Ishikawa (cell line): Measurements from ENCODE around the gene C2CD3.

Experiments used
- CEBPB ChIP-seq: IDR thresholded peaks from 2 replicates; pipeline ENCODE4 v1.6.1; 2012
- CREB1 ChIP-seq: IDR thresholded peaks from 2 replicates; pipeline ENCODE4 v1.6.1; 2012; ENCODE audit warnings: low read depth
- EGR1 ChIP-seq: IDR thresholded peaks from 2 replicates; pipeline ENCODE4 v1.6.1; 2012
- EP300 ChIP-seq: IDR thresholded peaks from 2 replicates; pipeline ENCODE4 v1.6.1; 2012; ENCODE audit warnings: borderline replicate concordance
- FOXM1 ChIP-seq: IDR thresholded peaks from 2 replicates; pipeline ENCODE4 v1.6.1; 2012; ENCODE audit warnings: low read depth, borderline replicate concordance
- RAD21 ChIP-seq: IDR thresholded peaks from 2 replicates; pipeline ENCODE4 v1.6.1; 2012; ENCODE audit warnings: low read depth
- REST ChIP-seq: IDR thresholded peaks from 2 replicates; pipeline ENCODE4 v1.6.1; 2012; ENCODE audit warnings: low read depth, mild to moderate bottlenecking
- TAF1 ChIP-seq: IDR thresholded peaks from 2 replicates; pipeline ENCODE4 v1.6.1; 2012; ENCODE audit warnings: low read depth, mild to moderate bottlenecking
- TCF12 ChIP-seq: IDR thresholded peaks from 2 replicates; pipeline ENCODE4 v1.6.1; 2012; ENCODE audit warnings: low read depth
- TEAD4 ChIP-seq: IDR thresholded peaks from 2 replicates; pipeline ENCODE4 v1.6.1; 2012
- YY1 ChIP-seq: IDR thresholded peaks from 2 replicates; pipeline ENCODE4 v1.6.1; 2012; ENCODE audit warnings: low read depth
- ZBTB7A ChIP-seq: IDR thresholded peaks from 2 replicates; pipeline ENCODE4 v1.6.1; 2012; ENCODE audit warnings: low read depth
- TF ChIP-seq, protein P1 (sequence below): IDR thresholded peaks from 2 replicates; pipeline ENCODE4 v1.6.1; 2012
- TF ChIP-seq, protein P2 (sequence below): IDR thresholded peaks from 2 replicates; pipeline ENCODE4 v1.6.1; 2012

Gene C2CD3

GRCh38 chr11:74112877-74113276 is 57.9 kb downstream of the C2CD3 start:
- no peak for TF ChIP-seq TCF12
- TF ChIP-seq TAF1: no peak
- TF ChIP-seq, protein P1, sequence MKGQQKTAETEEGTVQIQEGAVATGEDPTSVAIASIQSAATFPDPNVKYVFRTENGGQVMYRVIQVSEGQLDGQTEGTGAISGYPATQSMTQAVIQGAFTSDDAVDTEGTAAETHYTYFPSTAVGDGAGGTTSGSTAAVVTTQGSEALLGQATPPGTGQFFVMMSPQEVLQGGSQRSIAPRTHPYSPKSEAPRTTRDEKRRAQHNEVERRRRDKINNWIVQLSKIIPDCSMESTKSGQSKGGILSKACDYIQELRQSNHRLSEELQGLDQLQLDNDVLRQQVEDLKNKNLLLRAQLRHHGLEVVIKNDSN: no peak
- TF ChIP-seq FOXM1: no peak
- TF ChIP-seq EGR1: no peak
- TF ChIP-seq, protein P2, sequence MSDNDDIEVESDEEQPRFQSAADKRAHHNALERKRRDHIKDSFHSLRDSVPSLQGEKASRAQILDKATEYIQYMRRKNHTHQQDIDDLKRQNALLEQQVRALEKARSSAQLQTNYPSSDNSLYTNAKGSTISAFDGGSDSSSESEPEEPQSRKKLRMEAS: no peak
- no peak for TF ChIP-seq RAD21
- TF ChIP-seq REST: no peak
- no peak for TF ChIP-seq CREB1

DNA sequence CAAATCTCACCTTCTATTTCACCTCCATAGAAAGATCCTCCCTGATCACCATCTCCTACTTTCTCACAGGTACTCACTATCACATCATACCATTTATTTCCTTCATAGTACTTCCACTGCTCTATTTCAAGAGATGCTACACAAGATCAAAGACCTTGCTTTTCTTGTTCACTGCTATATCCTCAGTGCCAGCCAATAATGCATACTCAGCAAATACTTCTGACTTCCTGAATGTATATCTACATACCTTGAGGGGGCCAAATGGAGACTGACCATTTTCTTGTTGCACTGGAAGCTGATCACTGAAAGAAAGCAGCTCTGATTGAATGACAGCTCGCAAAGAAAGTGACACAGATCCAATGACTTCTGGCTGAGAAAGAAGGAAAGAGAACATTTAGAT is 64.7 kb downstream of the C2CD3 start:
- TF ChIP-seq REST (no peak), CREB1 (no peak), ZBTB7A (no peak), EP300 (no peak)

GRCh38 chr11:74102321-74102720 is 68.5 kb downstream of the C2CD3 start:
- TF ChIP-seq REST (no peak), FOXM1 (no peak), TAF1 (no peak), TCF12 (no peak), TEAD4 (no peak), CREB1 (no peak), YY1 (no peak), EP300 (no peak), RAD21 (no peak), CEBPB (no peak), EGR1 (no peak)
- TF ChIP-seq, protein P2: no peak

DNA sequence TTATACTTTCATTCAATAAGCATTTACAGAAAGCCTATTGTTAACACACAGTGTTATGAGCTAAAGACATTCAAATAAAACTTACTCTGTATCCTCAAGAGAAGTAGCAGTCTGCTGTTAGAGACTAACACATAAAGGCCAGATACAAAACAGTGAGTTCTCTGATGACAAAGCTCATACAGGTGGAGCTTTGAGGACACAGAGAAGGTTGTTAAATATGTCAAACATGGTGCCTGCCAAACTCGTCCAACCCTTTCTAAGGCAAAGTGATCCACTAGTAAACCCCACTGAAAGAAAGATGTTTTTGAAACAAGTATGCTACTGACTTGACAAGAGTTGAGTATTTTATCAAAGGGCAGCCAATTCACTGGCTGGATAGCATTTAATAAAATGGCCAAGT is 70.1 kb downstream of the C2CD3 start:
- TF ChIP-seq RAD21 (no peak), TAF1 (no peak), CEBPB (no peak), FOXM1 (no peak), CREB1 (no peak), REST (no peak), TCF12 (no peak)
- TF ChIP-seq, protein P2: no peak
- TF ChIP-seq, protein P1: no peak
